ENCODE data around the gene PRKG1. TPM values are rescaled to one million over a fixed set of nuclear protein-coding genes. Genes with fewer than 3 reads are reported as not detected.

Gene PRKG1
- total and polyA plus RNA-seq, 2 experiments from 2014 or later: 18.2 to 21.1 TPM

DNA sequence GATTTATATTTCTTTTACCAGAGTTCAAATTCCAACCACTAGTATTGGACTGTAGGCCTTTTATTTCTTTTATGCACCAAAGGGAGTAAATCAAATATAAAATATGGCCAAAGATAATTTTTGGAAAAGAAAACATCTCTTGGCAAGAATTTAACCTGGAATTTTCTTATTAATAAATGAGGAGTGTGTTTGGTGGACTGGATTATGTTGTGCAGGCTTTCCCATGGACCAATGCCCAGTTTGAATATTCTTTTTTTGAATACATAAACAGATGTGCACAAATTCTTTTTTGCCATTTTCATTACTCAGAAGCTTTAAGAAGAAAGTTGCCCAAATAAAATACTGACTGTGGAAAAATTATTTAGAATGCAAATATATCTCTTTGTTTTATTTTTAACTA is 22.1 kb upstream of the PRKG1 start (continued):
- TF ChIP-seq, protein P1, sequence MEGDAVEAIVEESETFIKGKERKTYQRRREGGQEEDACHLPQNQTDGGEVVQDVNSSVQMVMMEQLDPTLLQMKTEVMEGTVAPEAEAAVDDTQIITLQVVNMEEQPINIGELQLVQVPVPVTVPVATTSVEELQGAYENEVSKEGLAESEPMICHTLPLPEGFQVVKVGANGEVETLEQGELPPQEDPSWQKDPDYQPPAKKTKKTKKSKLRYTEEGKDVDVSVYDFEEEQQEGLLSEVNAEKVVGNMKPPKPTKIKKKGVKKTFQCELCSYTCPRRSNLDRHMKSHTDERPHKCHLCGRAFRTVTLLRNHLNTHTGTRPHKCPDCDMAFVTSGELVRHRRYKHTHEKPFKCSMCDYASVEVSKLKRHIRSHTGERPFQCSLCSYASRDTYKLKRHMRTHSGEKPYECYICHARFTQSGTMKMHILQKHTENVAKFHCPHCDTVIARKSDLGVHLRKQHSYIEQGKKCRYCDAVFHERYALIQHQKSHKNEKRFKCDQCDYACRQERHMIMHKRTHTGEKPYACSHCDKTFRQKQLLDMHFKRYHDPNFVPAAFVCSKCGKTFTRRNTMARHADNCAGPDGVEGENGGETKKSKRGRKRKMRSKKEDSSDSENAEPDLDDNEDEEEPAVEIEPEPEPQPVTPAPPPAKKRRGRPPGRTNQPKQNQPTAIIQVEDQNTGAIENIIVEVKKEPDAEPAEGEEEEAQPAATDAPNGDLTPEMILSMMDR (conservative IDR thresholded peaks at IDR 0.05; ENCODE audit: low read depth in 2 of 2): no peak
- no peak for TF ChIP-seq POLR2AphosphoS5 (IDR thresholded peaks at IDR 0.05; ENCODE audit: low read depth)
- no peak for TF ChIP-seq EZH2phosphoT487 (IDR thresholded peaks at IDR 0.05; ENCODE audit: unreplicated experiment)
- TF ChIP-seq, protein P2, sequence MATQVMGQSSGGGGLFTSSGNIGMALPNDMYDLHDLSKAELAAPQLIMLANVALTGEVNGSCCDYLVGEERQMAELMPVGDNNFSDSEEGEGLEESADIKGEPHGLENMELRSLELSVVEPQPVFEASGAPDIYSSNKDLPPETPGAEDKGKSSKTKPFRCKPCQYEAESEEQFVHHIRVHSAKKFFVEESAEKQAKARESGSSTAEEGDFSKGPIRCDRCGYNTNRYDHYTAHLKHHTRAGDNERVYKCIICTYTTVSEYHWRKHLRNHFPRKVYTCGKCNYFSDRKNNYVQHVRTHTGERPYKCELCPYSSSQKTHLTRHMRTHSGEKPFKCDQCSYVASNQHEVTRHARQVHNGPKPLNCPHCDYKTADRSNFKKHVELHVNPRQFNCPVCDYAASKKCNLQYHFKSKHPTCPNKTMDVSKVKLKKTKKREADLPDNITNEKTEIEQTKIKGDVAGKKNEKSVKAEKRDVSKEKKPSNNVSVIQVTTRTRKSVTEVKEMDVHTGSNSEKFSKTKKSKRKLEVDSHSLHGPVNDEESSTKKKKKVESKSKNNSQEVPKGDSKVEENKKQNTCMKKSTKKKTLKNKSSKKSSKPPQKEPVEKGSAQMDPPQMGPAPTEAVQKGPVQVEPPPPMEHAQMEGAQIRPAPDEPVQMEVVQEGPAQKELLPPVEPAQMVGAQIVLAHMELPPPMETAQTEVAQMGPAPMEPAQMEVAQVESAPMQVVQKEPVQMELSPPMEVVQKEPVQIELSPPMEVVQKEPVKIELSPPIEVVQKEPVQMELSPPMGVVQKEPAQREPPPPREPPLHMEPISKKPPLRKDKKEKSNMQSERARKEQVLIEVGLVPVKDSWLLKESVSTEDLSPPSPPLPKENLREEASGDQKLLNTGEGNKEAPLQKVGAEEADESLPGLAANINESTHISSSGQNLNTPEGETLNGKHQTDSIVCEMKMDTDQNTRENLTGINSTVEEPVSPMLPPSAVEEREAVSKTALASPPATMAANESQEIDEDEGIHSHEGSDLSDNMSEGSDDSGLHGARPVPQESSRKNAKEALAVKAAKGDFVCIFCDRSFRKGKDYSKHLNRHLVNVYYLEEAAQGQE (IDR thresholded peaks at IDR 0.05; ENCODE audit: unreplicated experiment): no peak

DNA sequence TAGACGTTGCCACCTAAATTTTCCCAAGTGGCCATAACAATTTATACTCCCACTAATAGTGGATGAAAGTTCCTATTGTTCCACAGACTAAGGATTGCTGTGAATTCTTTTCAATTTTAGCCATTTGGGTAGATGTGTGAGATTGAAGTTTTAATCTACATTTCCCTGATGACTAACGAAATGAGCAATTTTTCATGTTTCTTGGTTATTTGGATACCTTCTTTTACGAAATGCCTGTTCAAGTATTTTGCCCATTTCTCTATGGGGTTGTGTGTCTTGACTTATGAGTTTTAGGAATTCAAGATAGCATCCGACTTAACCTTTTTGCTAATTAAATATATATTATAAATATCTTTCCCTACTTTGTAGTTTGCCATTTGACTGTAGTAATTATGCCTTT is 16.4 kb upstream of the PRKG1 start:
- ATAC-seq: no peak
- Histone ChIP-seq H2AFZ (no peak overlapping the region), H3K27ac (ENCODE audit: low read depth) (no peak overlapping the region), H3K36me3 (ENCODE audit: insufficient read depth) (peaks cover 5% of the 10 kb centered on the region; the same call in 1 of the 2 replicates), H4K20me1 (replicated peaks; ENCODE audit: insufficient read depth) (no peaks in the 10 kb centered on the region), H3K79me2 (replicated peaks; ENCODE audit: insufficient read depth) (no peaks in the 10 kb centered on the region), H3K4me3 (no peak overlapping the region), H3F3A (replicated peaks; ENCODE audit: low read depth) (no peaks in the 10 kb centered on the region), H3K4me1 (ENCODE audit: insufficient read depth) (no peaks in the 10 kb centered on the region), H3K9me2 (ENCODE audit: insufficient read depth) (no peaks in the 10 kb centered on the region), H3K27me3 (ENCODE audit: insufficient read depth) (no peaks in the 10 kb centered on the region), H3K4me2 (no peak overlapping the region)
- no peak for DNase-seq (ENCODE audit: low spot score)
- peaks cover 10% of the 10 kb centered on the region; the same call in 2 of the 3 replicates for H3K9me3 Mint-ChIP-seq
- H3K27me3 Mint-ChIP-seq (ENCODE audit: insufficient read depth, low read depth, poor library complexity): peaks cover 2% of the 10 kb centered on the region
- no peaks in the 10 kb centered on the region for H3K4me1 Mint-ChIP-seq
- no peak overlapping the region for H3K27ac Mint-ChIP-seq
- H3K4me3 Mint-ChIP-seq: no peak overlapping the region
- H3K36me3 Mint-ChIP-seq (ENCODE audit: low read depth): no peaks in the 10 kb centered on the region; the same call in 2 of the 3 replicates
- TF ChIP-seq STAT1 (IDR thresholded peaks at IDR 0.05; ENCODE audit: unreplicated experiment) (no peak), ZNF331 (CRISPR knock-in tag; IDR thresholded peaks at IDR 0.05; ENCODE audit: low read depth) (no peak), CREB1 (CRISPR knock-in tag; IDR thresholded peaks at IDR 0.05; ENCODE audit: low read depth) (no peak), NANOG (IDR thresholded peaks at IDR 0.05; ENCODE audit: borderline replicate concordance) (no peak), EZH2 (IDR thresholded peaks at IDR 0.05; ENCODE audit: low read depth, unreplicated experiment) (no peak), POLR2AphosphoS5 (IDR thresholded peaks at IDR 0.05; ENCODE audit: low read depth) (no peak)
- TF ChIP-seq, protein P3, sequence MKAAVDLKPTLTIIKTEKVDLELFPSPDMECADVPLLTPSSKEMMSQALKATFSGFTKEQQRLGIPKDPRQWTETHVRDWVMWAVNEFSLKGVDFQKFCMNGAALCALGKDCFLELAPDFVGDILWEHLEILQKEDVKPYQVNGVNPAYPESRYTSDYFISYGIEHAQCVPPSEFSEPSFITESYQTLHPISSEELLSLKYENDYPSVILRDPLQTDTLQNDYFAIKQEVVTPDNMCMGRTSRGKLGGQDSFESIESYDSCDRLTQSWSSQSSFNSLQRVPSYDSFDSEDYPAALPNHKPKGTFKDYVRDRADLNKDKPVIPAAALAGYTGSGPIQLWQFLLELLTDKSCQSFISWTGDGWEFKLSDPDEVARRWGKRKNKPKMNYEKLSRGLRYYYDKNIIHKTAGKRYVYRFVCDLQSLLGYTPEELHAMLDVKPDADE (IDR thresholded peaks at IDR 0.05): no peak
- TF ChIP-seq, protein P2 (IDR thresholded peaks at IDR 0.05; ENCODE audit: unreplicated experiment): no peak

Data from GM23338 (cell line).